HG03354 (cell line): ENCODE data around the gene OR6B2.

Experiments used
- ATAC-seq: cut with Tn5 transposase; IDR thresholded peaks from one replicate; pipeline ENCODE4 v1.9.1; 2021; ENCODE audit warnings: mild to moderate bottlenecking; ENCODE audit not compliant: unreplicated experiment, poor library complexity, severe bottlenecking

OR6B2 gene

GRCh38 chr2:239985356-239985755 lies 44.9 kb downstream of the OR6B2 start:
- ATAC-seq: no peak

- ATAC-seq: no peak
Observed at GRCh38 chr2:239984421-239985194, 45.6 kb downstream of the OR6B2 start.

GRCh38 chr2:239983004-239983778 lies 47.0 kb downstream of the OR6B2 start:
- no peak for ATAC-seq
